Measurements from ENCODE around the gene NDFIP2.

GRCh38 chr13:79475569-79475968 is 5.4 kb upstream of the NDFIP2 start:
- TF ChIP-seq SP1 (IDR thresholded peaks at IDR 0.05) (no peak), NFRKB (IDR thresholded peaks at IDR 0.05) (no peak), CTBP1 (IDR thresholded peaks at IDR 0.05; ENCODE audit: borderline replicate concordance) (no peak), LEF1 (IDR thresholded peaks at IDR 0.05; ENCODE audit: borderline replicate concordance) (no peak), SUZ12 (IDR thresholded peaks at IDR 0.05) (no peak), BHLHE40 (IDR thresholded peaks at IDR 0.05; ENCODE audit: borderline replicate concordance) (no peak), TARDBP (IDR thresholded peaks at IDR 0.05) (no peak), FOXM1 (IDR thresholded peaks at IDR 0.05; ENCODE audit: borderline replicate concordance) (no peak), ARNT (IDR thresholded peaks at IDR 0.05) (no peak), FOXA1 (IDR thresholded peaks at IDR 0.05) (no peak), FOXK2 (IDR thresholded peaks at IDR 0.05) (no peak)

All from HEK293T (cell line).